Small intestine (tissue), 7 donors: ENCODE data around the gene FAM135A. TPM values are rescaled to one million over a fixed set of nuclear protein-coding genes. Genes with fewer than 3 reads are reported as not detected.
"Not testable (repeated sequence)": the region's sequence is repeated elsewhere in the genome, so short reads cannot be mapped to it uniquely, and the experiment has no call there.

ENCODE experiments used
- DNase-seq, 2 donors: peaks; one replicate each; pipeline versions ENCODE4 v3.0.0 to v3.0.0-alpha.2; 2013
- FAIRE-seq: peaks from 2 replicates; lab custom pipeline; 2012; peaks lifted over from hg19 to GRCh38; lab: Jason Lieb, UNC
- H3K27ac ChIP-seq, 3 donors: one replicate each; pipeline ENCODE4 v1.5.1; 2013; ENCODE audit warnings: low read length in 2 of 3, mild to moderate bottlenecking in 2 of 3, control low read depth in 1 of 3, inconsistent platforms in 1 of 3, low read depth in 1 of 3, moderate library complexity in 1 of 3
- H3K27me3 ChIP-seq, 3 donors: one replicate each; pipeline ENCODE4 v1.6.1; 2013; ENCODE audit warnings: low read length in 3 of 3, inconsistent platforms in 1 of 3; ENCODE audit not compliant: control insufficient read depth in 3 of 3, insufficient read depth in 3 of 3
- H3K36me3 ChIP-seq, 3 donors: one replicate each; pipeline ENCODE4 v1.6.1; 2013; ENCODE audit warnings: low read length in 3 of 3, inconsistent platforms in 1 of 3, low read depth in 1 of 3, mild to moderate bottlenecking in 1 of 3, moderate library complexity in 1 of 3; ENCODE audit not compliant: control insufficient read depth in 3 of 3, insufficient read depth in 2 of 3
- H3K4me1 ChIP-seq, 3 donors: one replicate each; pipeline ENCODE4 v1.6.1; 2013; ENCODE audit warnings: low read length in 2 of 3, inconsistent platforms in 1 of 3, low read depth in 1 of 3, mild to moderate bottlenecking in 1 of 3, moderate library complexity in 1 of 3; ENCODE audit not compliant: control insufficient read depth in 3 of 3, insufficient read depth in 2 of 3
- H3K4me3 ChIP-seq, 3 donors: one replicate each; pipeline ENCODE4 v1.5.1; 2013; ENCODE audit warnings: low read length in 3 of 3, control low read depth in 1 of 3, inconsistent platforms in 1 of 3, low read depth in 1 of 3, mild to moderate bottlenecking in 1 of 3, moderate library complexity in 1 of 3
- H3K9me3 ChIP-seq, 2 donors: one replicate each; pipeline ENCODE4 v1.6.1; 2013; ENCODE audit warnings: low read depth in 1 of 2, low read length in 1 of 2; ENCODE audit not compliant: control insufficient read depth in 2 of 2, insufficient read depth in 1 of 2
- WGBS, 3 donors: extraction: QIAGEN DNeasy Blood & Tissue Kit; methylation state at CpG; one replicate each; pipeline ENCODE4 v1.1.7; 2013; 5-methylcytosine and 5-hydroxymethylcytosine counted together
- polyA plus RNA-seq, 4 donors: library from polyadenylated mRNA; stranded (reverse) in 3 of 4; unstranded in 1 of 4; fragments of 200-250 nt in 3 of 4; fragments of 120-200 nt in 1 of 4; gene quantifications; one replicate each; pipeline versions ENCODE4 v1.2.1 to v1.2.3, GENCODE V29; 2013
- donor health status: healthy with polysubstance abuse.
- donor health status: control.
- donor health status: control.
- donor health status: Bipolar disorder and iron deficiency.
- donor health status: healthy.

FAM135A gene
- polyA plus RNA-seq, 4 donors, result 17.4 to 78.0 (median 41.8) TPM

GRCh38 chr6:70453899-70454298, 40.6 kb downstream of the FAM135A start:
- not testable (repeated sequence) for H3K4me1 ChIP-seq, H3K4me3 ChIP-seq, FAIRE-seq, H3K27ac ChIP-seq, H3K36me3 ChIP-seq, H3K9me3 ChIP-seq, H3K27me3 ChIP-seq, DNase-seq
- WGBS, 3 donors, result 95 to 100% (median 96%) methylated on average over 2 of the region's 2 CpGs

- 11 to 53% (median 20%) methylated on average over 1 of the region's 1 CpG for WGBS, 3 donors
- Histone ChIP-seq H3K4me3 (no peak overlapping the region), H3K4me1 (no peaks in the 10 kb centered on the region), H3K27ac (peak overlapping the region in 2 of 3 donors; percentile 22 to 41), H3K27me3 (no peaks in the 10 kb centered on the region), H3K36me3 (peaks cover 0 to 12% (median 1%) of the 10 kb centered on the region in 3 donors), H3K9me3 (no peaks in the 10 kb centered on the region)
- FAIRE-seq, result peak; percentile 57
- DNase-seq, result peak; percentile 65 to 84
Observed at GRCh38 chr6:70456735-70457134, 43.4 kb downstream of the FAM135A start.

DNA sequence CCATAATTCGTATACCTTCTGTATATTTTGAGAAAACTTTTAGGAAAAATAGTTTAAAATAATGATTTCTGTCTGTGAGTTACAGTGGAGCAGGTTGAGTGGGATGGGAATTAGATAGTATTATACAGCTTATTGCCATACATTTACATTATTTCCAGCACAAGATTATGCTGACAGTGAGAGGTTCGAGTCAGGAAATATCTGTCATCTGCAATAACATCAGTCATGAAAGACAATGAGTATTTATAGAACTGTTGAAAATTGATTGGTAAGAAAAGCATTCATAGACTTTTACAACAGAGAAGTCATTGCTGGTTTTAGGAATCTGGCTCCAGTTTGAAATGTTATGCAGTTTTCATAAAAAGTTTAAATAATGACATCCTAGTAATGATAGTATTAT, 45.9 kb downstream of the FAM135A start:
- FAIRE-seq (no peak), DNase-seq (no peak)
- Histone ChIP-seq H3K27ac (no peak overlapping the region), H3K36me3 (peaks cover 0 to 17% (median 1%) of the 10 kb centered on the region in 3 donors), H3K9me3 (no peaks in the 10 kb centered on the region), H3K27me3 (no peaks in the 10 kb centered on the region), H3K4me3 (no peak overlapping the region), H3K4me1 (no peaks in the 10 kb centered on the region)
- 89 to 94% (median 92%) methylated on average over 2 of the region's 2 CpGs for WGBS, 3 donors

DNA sequence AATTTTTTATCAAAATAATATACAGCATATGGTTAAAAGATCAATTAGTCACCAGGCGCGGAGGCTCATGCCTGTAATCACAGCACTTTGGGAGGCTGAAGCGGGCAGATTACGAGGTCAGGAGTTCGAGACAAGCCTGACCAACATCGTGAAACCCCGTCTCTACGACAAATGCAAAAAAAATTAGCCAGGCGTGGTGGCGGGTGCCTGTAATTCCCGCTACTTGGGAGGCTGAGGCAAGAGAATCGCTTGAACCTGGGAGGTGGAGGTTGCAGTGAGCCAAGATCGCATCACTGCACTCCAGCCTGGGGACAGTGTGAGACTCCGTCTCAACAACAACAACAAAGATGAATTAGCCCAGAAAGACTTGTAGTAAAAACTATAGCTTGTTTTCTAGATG, 46.4 kb downstream of the FAM135A start:
- not testable (repeated sequence) for H3K9me3 ChIP-seq, H3K4me1 ChIP-seq, H3K4me3 ChIP-seq, FAIRE-seq, H3K27ac ChIP-seq, H3K27me3 ChIP-seq, DNase-seq
- 97% methylated on average over 14 of the region's 14 CpGs for WGBS, 3 donors
- peaks cover 0 to 17% (median 1%) of the 10 kb centered on the region in 3 donors for H3K36me3 ChIP-seq

- Histone ChIP-seq H3K9me3 (peaks cover 0 to 3% of the 10 kb centered on the region in 2 donors), H3K36me3 (peaks cover 7 to 16% (median 9%) of the 10 kb centered on the region in 3 donors), H3K4me1 (peaks cover 0 to 38% (median 4%) of the 10 kb centered on the region in 3 donors), H3K27me3 (no peaks in the 10 kb centered on the region), H3K27ac (peak overlapping the region in 1 of 3 donors; percentile 45), H3K4me3 (no peak overlapping the region)
- FAIRE-seq (peak; percentile 33), DNase-seq (peak; percentile 56 to 90)
Observed at GRCh38 chr6:70470016-70470415, 56.7 kb downstream of the FAM135A start.

- FAIRE-seq, H3K27me3 ChIP-seq, H3K9me3 ChIP-seq, H3K4me3 ChIP-seq: not testable (repeated sequence)
- H3K4me1 ChIP-seq, result peaks cover 0 to 38% (median 4%) of the 10 kb centered on the region in 3 donors
- WGBS, 3 donors, result 38 to 87% (median 56%) methylated on average over 3 of the region's 3 CpGs
- peak overlapping the region in 1 of 3 donors; percentile 45 for H3K27ac ChIP-seq
- peaks cover 7 to 12% (median 7%) of the 10 kb centered on the region in 3 donors for H3K36me3 ChIP-seq
- DNase-seq, result peak; percentile 49 to 78
Observed at GRCh38 chr6:70470510-70470909, 57.2 kb downstream of the FAM135A start.

GRCh38 chr6:70474751-70475150, 61.4 kb downstream of the FAM135A start:
- Histone ChIP-seq H3K9me3 (no peaks in the 10 kb centered on the region), H3K4me3 (no peak overlapping the region), H3K36me3 (peaks cover 8 to 16% (median 15%) of the 10 kb centered on the region in 3 donors), H3K4me1 (peaks cover 0 to 23% (median under 1%) of the 10 kb centered on the region in 3 donors), H3K27me3 (no peaks in the 10 kb centered on the region), H3K27ac (peak overlapping the region in 1 of 3 donors; percentile 8)
- DNase-seq (peak in 1 of 2 donors; percentile 65), FAIRE-seq (no peak)
- 86 to 97% (median 95%) methylated on average over 3 of the region's 3 CpGs for WGBS, 3 donors

- peaks cover 0 to 7% (median 0%) of the 10 kb centered on the region in 3 donors for H3K4me1 ChIP-seq
- H3K27ac ChIP-seq, result no peak overlapping the region
- WGBS, 3 donors, result 70 to 94% (median 87%) methylated on average over 4 of the region's 4 CpGs
- FAIRE-seq (no peak), DNase-seq (no peak)
- no peak overlapping the region for H3K4me3 ChIP-seq
- peaks cover 4 to 13% (median 9%) of the 10 kb centered on the region in 3 donors for H3K36me3 ChIP-seq
- no peaks in the 10 kb centered on the region for H3K27me3 ChIP-seq
- no peaks in the 10 kb centered on the region for H3K9me3 ChIP-seq
Observed at GRCh38 chr6:70479236-70479635, 65.9 kb downstream of the FAM135A start.

- H3K36me3 ChIP-seq, result peaks cover 3 to 12% (median 4%) of the 10 kb centered on the region in 3 donors
- H3K4me1 ChIP-seq, H3K9me3 ChIP-seq, DNase-seq, H3K4me3 ChIP-seq, H3K27ac ChIP-seq, H3K27me3 ChIP-seq, FAIRE-seq: not testable (repeated sequence)
- 92 to 96% (median 94%) methylated on average over 9 of the region's 9 CpGs for WGBS, 3 donors
Observed at GRCh38 chr6:70486638-70487037, 73.3 kb downstream of the FAM135A start.
